Parathyroid adenoma (tissue), 2 donors: Measurements from ENCODE around the gene HLA-DPB1.
A peak's percentile ranks its signal among the peaks of the same experiment; 100 is the strongest.

Source experiments
- H2AFZ ChIP-seq: fragments of 300-600 bp; sonication (generic); one replicate; pipeline ENCODE4 v1.7.0; 2017; ENCODE audit warnings: antibody characterized with exemption, mild to moderate bottlenecking
- H3K27ac ChIP-seq: fragments of 300-600 bp; sonication (generic); one replicate; pipeline ENCODE4 v1.7.0; 2017
- H3K27me3 ChIP-seq: fragments of 300-600 bp; sonication (generic); one replicate; pipeline ENCODE4 v1.7.0; 2017; ENCODE audit warnings: low read length; ENCODE audit not compliant: control insufficient read depth, insufficient read depth
- H3K36me3 ChIP-seq: fragments of 300-600 bp; sonication (generic); one replicate; pipeline ENCODE4 v1.7.0; 2017; ENCODE audit warnings: low read length; ENCODE audit not compliant: control insufficient read depth, insufficient read depth
- H3K4me1 ChIP-seq: fragments of 300-600 bp; sonication (generic); one replicate; pipeline ENCODE4 v1.7.0; 2017; ENCODE audit warnings: control low read depth
- H3K4me2 ChIP-seq: fragments of 300-600 bp; sonication (generic); one replicate; pipeline ENCODE4 v1.7.0; 2017; ENCODE audit warnings: low read length
- H3K4me3 ChIP-seq: fragments of 300-600 bp; sonication (generic); one replicate; pipeline ENCODE4 v1.7.0; 2017; ENCODE audit warnings: low read depth, low read length
- H3K79me2 ChIP-seq: fragments of 300-600 bp; sonication (generic); one replicate; pipeline ENCODE4 v1.7.0; 2017; ENCODE audit warnings: control low read depth
- H3K9ac ChIP-seq: fragments of 300-600 bp; sonication (generic); one replicate; pipeline ENCODE4 v1.7.0; 2017; ENCODE audit warnings: mild to moderate bottlenecking
- H3K9me3 ChIP-seq: fragments of 300-600 bp; sonication (generic); one replicate; pipeline ENCODE4 v1.7.0; 2017; ENCODE audit warnings: low read length; ENCODE audit not compliant: control insufficient read depth
- CTCF ChIP-seq: fragments of 300-600 bp; sonication (generic); IDR thresholded peaks from one replicate; pipeline ENCODE4 v1.7.0; 2017; ENCODE audit warnings: antibody characterized with exemption, mild to moderate bottlenecking
- donor health status: primary hyperparathyroidism.

HLA-DPB1 gene

GRCh38 chr6:33073431-33073871 lies 2.3 kb upstream of the HLA-DPB1 start, which contains the start of gene HLA-DPA1:
Gene HLA-DPA1, minus strand, starts transcription at chr6:33073649.
- H3K4me3 ChIP-seq: peak within 1 kb of the TSS; percentile 19
- TF ChIP-seq CTCF: no peak

DNA sequence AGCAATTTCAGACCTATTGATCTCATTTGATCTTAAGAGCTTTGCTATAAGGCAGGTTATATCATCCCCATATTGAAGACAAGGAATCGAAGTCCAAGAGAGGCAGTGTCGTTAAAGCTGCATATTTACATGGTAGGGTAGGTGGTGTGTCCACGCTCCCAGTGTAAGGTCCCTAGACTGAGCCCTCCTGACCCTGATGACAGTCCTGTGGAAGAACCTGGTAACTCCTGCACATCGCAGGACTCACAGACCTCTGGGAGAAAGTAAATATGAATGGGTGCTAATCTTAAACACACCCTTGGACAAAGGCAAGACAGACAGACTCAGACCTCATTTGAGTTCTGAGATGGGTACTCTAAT lies 602 bp upstream of the HLA-DPB1 start:
- peak overlapping the region; percentile 22 for H2AFZ ChIP-seq
- H3K9me3 ChIP-seq: no peaks in the 10 kb centered on the region
- H3K36me3 ChIP-seq: no peaks in the 10 kb centered on the region
- no peak overlapping the region for H3K9ac ChIP-seq
- no peaks in the 10 kb centered on the region for H3K79me2 ChIP-seq
- H3K27me3 ChIP-seq: no peaks in the 10 kb centered on the region
- H3K4me1 ChIP-seq: peaks cover 5% of the 10 kb centered on the region
- H3K27ac ChIP-seq: peak overlapping the region; percentile 66
- H3K4me3 ChIP-seq: no peak overlapping the region
- no peak for TF ChIP-seq CTCF
- no peak overlapping the region for H3K4me2 ChIP-seq

More at GRCh38 chr6:33073431-33073871, 2.3 kb upstream of the HLA-DPB1 start, which contains the start of gene HLA-DPA1:
- Histone ChIP-seq H3K27me3 (no peaks in the 10 kb centered on the region), H3K36me3 (no peaks in the 10 kb centered on the region), H3K4me2 (peak within 1 kb of the TSS; percentile 28), H3K9ac (no peak within 1 kb of the TSS), H3K9me3 (no peaks in the 10 kb centered on the region), H3K27ac (peak within 1 kb of the TSS; percentile 66), H2AFZ (peak within 1 kb of the TSS; percentile 83), H3K4me1 (peaks cover 5% of the 10 kb centered on the region), H3K79me2 (no peaks in the 10 kb centered on the region)

DNA sequence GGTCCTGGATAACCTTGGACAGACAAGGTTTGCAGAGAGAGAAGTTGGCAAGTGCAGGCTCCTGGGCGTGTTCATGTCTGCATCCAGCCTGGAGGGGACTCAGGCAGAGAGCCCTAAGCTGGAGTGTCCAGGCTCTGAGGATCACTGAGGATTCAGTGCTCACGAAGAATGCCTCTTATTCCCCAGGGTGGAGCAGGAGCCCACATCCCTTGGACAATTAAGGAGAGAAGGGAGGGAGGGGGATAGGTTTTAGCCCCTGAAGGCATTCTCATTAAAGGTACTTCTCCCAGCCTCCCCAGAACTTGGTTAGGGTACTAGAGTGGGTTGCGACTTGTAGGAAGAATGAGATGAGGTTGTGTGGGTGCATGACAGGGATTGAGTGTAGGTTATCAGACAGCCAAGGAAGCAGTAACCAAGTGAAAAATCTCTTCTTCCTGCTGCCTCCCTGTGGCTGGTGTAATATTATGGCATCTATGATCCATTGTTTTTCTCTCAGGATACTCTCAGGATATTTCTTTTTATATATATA lies 680 bp downstream of the HLA-DPB1 start:
- Histone ChIP-seq H3K4me3 (peak overlapping the region; percentile 43), H3K9ac (no peak overlapping the region), H3K36me3 (no peaks in the 10 kb centered on the region), H3K4me1 (peaks cover 5% of the 10 kb centered on the region), H3K9me3 (no peaks in the 10 kb centered on the region), H3K79me2 (no peaks in the 10 kb centered on the region), H3K27ac (peak overlapping the region; percentile 59), H3K27me3 (no peaks in the 10 kb centered on the region), H2AFZ (no peak overlapping the region), H3K4me2 (no peak overlapping the region)
- no peak for TF ChIP-seq CTCF

DNA sequence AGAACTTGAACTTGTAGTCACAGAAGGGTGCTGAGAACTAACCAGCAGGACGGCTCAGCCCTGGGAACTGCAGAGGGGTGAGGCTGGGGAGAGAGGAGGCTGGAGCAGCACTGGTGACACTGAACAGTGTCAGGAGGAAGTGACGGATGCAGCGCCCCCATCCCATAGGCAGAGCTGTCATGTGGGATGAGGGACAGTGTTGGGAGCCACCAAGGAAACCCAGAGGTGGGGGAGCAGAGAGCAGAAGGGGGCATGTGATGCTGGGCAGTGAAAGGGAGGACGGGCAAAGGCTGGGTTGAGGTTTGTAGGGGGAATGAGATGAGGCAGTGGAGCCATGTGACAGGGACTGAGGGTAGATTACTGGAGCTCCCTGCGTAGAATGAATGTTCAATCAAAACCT lies 2.1 kb downstream of the HLA-DPB1 start:
- no peak for TF ChIP-seq CTCF
- Histone ChIP-seq H3K27me3 (no peaks in the 10 kb centered on the region), H3K9ac (no peak overlapping the region), H3K36me3 (no peaks in the 10 kb centered on the region), H3K4me2 (no peak overlapping the region), H3K9me3 (no peaks in the 10 kb centered on the region), H3K27ac (no peak overlapping the region), H2AFZ (no peak overlapping the region), H3K4me3 (no peak overlapping the region), H3K79me2 (no peaks in the 10 kb centered on the region), H3K4me1 (peaks cover 3% of the 10 kb centered on the region)

DNA sequence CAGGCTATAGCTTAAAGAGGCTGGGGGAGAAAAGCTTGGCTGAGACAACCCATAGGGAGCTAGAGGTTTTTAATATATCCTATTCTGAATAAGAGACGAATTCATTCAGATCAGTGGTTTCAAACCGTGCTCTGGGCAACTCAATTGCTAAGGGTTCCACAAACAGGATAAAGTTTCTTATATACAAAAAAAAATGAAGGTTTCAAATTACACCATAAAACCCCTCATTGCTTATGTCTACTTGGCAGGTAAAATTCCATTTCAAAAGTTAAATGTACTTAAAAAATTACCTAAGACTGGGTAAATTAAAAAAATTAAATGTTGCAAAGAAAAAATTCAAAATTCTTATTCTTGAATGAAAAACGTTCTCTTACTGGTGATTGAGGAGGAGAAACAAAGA lies 2.7 kb downstream of the HLA-DPB1 start:
- no peak overlapping the region for H2AFZ ChIP-seq
- no peaks in the 10 kb centered on the region for H3K9me3 ChIP-seq
- H3K4me2 ChIP-seq: no peak overlapping the region
- H3K36me3 ChIP-seq: no peaks in the 10 kb centered on the region
- no peak overlapping the region for H3K27ac ChIP-seq
- no peaks in the 10 kb centered on the region for H3K4me1 ChIP-seq
- no peak overlapping the region for H3K9ac ChIP-seq
- no peaks in the 10 kb centered on the region for H3K27me3 ChIP-seq
- no peaks in the 10 kb centered on the region for H3K79me2 ChIP-seq
- no peak for TF ChIP-seq CTCF
- H3K4me3 ChIP-seq: no peak overlapping the region
